GM18868 (cell line): ENCODE results near the gene RAB13.
"Not testable (repeated sequence)": the region's sequence is repeated elsewhere in the genome, so short reads cannot be mapped to it uniquely, and the experiment has no call there.

Experiments used
- ATAC-seq: cut with Tn5 transposase; IDR thresholded peaks from one replicate; pipeline ENCODE4 v1.9.1; 2021; ENCODE audit warnings: mild to moderate bottlenecking, moderate library complexity; ENCODE audit not compliant: unreplicated experiment

The RAB13 gene

DNA sequence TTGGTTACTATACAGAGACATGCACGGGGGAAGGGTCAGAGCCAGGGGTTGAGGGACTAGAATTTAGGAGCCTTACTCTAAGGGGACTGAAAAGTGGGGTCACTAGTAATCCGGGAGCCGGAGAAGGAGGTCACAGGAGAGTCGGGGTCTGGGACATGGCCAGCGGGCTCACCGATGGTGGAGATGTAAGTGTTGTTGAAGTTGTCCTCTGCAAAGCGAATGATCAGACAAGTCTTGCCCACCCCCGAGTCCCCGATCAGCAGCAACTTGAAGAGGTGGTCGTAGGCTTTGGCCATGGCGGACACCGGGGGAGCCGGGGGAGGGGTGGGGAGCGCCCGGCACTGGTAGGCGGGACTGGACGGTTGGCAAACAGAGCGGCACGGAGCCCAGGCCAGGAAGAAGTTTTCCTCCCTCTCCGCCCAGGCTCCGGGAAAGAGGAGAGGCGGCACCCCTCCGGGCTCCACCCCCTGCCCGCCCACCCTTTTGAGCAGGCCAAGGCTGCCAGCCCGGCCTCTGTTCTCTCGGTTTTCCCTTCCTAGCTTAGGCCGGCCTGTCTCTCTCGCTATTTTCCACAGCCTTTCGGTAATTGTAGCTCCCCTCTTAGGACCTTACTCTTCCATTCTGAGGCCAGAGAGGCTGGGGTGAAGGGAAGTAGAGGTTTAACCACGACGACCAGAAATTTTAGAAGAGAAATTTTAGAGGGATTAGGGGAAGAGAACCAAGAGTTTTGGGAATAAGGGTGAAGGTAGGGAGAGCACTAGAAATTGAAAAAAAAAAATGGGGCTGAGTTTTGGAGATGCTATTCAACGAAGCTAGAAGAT, at the start of gene RAB13:
Gene RAB13, minus strand, starts transcription at position 399 of the 821 bp plus-strand sequence. Its CDS starts 103 bp downstream, at position 296.
- no peak for ATAC-seq

- ATAC-seq: not testable (repeated sequence)
Observed at GRCh38 chr1:154033697-154034096, 47.6 kb upstream of the RAB13 start.

DNA sequence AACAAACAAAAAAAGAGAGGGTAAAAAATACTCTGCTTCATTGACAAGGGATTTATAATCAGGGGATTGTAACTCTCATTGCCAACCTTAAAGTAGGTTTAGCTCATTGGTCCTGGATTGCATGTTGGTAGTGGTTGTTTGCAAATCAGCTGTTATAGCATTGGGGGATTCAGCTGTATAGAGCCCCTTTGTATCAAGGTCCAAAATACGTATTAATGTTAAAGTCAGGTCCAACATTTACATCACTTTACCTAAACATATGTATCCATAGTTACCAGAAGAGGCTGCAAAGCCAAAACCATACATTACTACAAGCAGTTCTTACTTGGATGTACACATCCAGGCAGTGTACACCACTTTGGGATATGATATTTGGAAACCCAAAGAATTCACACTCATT, 33.8 kb upstream of the RAB13 start:
- no peak for ATAC-seq

DNA sequence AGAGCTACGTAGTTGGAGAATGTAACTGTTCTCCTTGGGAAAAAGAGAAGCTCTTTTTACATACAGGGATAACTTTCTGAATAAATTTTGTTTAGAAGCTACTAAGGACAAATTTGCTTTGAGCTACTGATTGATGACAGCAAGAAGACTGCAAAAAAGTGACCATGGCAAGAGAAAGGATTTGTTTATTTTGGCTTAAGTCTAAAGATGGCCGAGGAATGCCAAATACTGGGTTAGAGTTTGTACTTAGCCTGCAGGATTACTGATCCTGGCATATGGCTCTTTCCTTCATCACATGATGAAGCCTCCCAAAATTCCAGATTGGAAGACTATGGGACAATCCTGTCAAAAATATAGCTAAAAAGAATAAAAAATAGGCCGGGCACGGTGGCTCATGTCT, 33.1 kb upstream of the RAB13 start:
- ATAC-seq: no peak

DNA sequence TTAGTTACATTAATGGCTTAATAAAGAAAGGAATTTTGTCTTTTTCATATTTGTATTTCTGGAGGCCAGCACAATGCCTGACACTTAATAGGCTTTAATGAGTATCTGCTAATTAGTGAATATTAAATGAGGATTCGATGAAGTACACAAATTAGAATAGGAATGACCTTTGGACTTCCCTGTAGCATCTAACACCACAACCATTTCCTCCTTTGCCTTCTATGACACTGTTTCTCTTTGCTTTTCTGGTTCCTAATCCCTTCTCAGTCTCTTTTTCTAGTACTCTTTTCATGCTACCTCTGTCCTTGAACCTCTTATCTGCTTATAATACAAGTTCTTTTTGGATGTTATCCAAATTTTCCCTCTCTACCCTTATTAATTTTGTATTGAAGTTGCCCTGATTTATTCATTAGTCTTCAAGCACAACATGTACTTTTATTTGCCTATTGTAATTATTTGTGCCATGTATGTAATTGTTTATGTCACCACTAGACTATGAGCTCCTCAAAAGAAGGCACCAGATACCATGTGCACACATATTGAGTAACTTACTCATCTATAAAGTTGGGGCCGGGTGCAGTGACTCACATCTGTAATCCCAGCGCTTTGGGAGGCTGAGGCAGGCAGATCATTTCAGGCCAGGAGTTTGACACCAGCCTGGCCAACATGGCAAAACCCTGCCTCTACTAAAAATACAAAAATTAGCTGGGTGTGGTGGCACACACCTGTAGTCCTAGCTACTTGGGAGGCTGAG, 28.2 kb upstream of the RAB13 start:
- no peak for ATAC-seq

- ATAC-seq: not testable (repeated sequence)
Observed at GRCh38 chr1:154012543-154012942, 26.4 kb upstream of the RAB13 start.

- no peak for ATAC-seq
Observed at GRCh38 chr1:154012129-154012528, 26.0 kb upstream of the RAB13 start.

- ATAC-seq: no peak
Observed at GRCh38 chr1:154006136-154006535, 20.0 kb upstream of the RAB13 start.

- ATAC-seq: no peak
Observed at GRCh38 chr1:154000420-154000819, 14.3 kb upstream of the RAB13 start.

GRCh38 chr1:153996882-153997281, 10.7 kb upstream of the RAB13 start:
- ATAC-seq: not testable (repeated sequence)

- ATAC-seq: no peak
Observed at GRCh38 chr1:153995640-153996039, 9.5 kb upstream of the RAB13 start.

GRCh38 chr1:153995202-153995601, 9.1 kb upstream of the RAB13 start:
- no peak for ATAC-seq

DNA sequence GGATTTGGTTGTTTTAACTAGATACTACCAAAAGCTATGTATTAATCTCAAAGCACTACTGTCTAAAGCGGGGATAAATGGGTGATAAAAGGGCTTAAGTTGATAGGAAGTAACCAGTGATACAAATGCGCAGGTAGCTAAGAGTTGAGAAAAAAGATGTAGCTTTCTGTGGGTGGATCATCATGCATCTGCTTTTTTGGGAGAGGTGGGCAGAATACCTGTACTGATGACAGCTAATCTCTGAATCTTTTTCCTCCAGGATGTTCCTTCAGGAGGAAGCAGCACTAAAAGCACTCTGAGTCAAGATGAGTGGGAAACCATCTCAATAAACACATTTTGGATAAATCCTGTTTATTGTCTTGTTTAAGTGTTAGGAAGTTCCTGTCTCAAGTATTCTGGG, 5.7 kb upstream of the RAB13 start:
- no peak for ATAC-seq

DNA sequence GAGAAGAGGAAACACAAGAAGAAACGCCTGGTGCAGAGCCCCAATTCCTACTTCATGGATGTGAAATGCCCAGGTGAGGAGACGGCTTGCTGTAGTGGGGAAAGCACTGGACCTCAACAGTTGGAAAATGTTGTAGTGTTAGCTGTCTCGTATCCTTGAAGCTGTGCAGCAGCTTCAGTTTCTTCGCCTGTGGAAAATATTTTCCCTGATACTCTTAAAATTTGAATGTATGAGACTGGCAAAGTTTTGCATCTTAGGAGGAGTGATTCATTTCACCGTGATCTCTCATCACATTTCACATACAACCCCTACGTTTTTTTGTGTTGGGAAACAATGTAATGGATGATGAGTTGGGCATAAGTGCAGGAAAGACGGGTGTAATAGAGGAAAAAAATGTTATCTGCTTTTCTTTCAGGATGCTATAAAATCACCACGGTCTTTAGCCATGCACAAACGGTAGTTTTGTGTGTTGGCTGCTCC, 5.1 kb upstream of the RAB13 start:
- ATAC-seq: no peak

DNA sequence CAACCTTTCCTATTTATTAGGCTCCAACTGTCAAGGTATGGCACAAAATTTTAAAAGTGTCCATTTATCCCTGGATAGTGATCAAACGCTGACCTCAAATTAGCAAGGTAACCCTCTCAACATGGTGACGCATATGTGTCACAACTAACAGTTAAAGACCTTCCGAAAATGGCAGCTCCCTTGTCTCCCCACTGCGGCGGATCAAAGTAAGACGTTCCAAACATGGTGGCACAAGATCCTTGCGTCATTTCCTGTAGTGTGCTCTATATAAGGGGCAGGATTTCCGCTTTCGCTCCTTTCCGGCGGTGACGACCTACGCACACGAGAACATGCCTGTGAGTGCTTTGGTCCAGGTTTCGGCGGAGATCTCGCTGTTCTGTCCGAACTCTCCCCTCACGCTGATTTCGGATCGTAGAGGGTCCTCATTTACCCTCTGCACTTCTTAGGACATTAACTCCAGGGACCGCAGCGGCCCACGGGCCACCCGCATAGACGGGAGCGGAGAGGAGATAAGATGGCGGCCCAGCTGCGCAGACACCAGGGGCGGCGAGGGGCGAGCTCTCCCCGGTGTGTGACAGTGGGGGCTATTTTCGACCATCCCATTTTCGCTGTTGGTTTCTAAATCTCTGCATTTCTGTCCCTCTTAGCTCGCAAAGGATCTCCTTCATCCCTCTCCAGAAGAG, 4.5 kb upstream of the RAB13 start, which contains the start of gene RPS27:
Gene RPS27, plus strand, starts transcription at position 295 of the 683 bp plus-strand sequence. Its CDS starts 35 bp downstream, at position 330.
- ATAC-seq: peak; percentile 66

GRCh38 chr1:153987621-153988020, 1.5 kb upstream of the RAB13 start:
- no peak for ATAC-seq

- no peak for ATAC-seq
Observed at GRCh38 chr1:153985341-153985912, 712 bp downstream of the RAB13 start.

- ATAC-seq: no peak
Observed at GRCh38 chr1:153984123-153984894, 1.8 kb downstream of the RAB13 start.

DNA sequence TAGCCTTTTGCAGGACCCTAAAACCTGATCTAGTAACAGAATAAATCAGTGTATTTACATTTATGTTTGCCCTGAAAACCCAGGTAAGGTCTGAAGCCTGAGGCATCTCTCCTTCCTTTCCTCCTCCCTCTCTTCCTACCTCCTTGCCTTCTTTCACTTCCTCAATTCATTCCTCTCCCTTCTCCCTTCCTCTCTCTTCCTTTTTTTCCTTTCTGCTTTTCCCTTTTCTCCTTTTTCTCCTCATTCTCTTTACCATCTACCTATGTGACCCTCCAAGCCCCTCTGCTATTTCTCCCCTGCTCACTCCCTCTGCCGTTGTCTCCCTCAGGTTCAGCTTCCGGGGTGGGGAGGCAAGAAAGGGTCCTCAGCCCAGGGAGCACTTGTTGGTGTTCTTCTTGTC, 4.4 kb downstream of the RAB13 start:
- not testable (repeated sequence) for ATAC-seq

DNA sequence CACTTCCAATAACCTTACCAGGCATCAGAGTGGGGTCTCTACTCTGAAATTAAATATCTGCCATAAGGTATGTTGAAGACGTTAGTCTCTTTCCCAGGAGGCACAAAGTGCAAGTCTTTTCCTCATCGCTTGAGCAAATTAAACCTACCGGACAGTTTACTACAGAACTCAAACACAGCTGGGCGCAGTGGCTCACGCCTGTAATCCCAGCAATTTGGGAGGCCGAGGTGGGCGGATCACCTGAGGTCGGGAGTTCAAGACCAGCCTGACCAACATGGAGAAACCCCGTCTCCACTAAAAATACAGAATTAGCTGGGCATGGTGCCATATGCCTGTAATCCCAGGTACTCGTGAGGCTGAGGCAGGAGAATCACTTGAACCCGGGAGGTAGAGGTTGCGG, 7.0 kb downstream of the RAB13 start:
- ATAC-seq: not testable (repeated sequence)
